ENCODE results near the gene PPDPF. TPM values are rescaled to one million over a fixed set of nuclear protein-coding genes. Genes with fewer than 3 reads are reported as not detected.

PPDPF gene
- total and polyA plus RNA-seq, 8 donors, result 155 to 662 (median 277) TPM

DNA sequence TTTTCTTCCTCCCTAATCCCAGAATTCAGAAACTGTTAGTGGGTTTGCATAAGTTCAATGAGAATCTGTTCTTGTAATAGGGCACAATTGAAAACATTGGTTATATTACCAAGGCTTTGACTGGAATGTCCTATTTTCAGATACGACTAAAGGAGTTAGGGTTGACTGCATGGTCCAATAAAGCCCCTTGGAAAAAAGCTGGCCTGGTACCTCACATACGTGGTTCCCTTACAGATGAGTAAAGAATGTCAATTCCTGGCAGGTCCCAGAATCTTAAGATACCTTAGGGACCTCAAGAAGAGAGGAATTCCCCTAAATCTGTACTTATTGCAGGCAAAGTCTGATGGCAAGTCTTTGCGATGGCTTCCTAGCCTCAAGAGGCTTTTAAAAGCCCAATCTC lies 4.6 kb downstream of the PPDPF start:
- Histone ChIP-seq H3K27me3 (peaks cover 0 to 5% of the 10 kb centered on the region in 2 donors), H3K4me1 (peaks cover 11 to 28% of the 10 kb centered on the region in 2 donors), H3K36me3 (peaks cover 0 to 19% of the 10 kb centered on the region in 2 donors), H3K27ac (no peak overlapping the region), H3K4me3 (no peak overlapping the region), H3K9me3 (peaks cover 0 to 9% of the 10 kb centered on the region in 2 donors)
- TF ChIP-seq, protein P1, sequence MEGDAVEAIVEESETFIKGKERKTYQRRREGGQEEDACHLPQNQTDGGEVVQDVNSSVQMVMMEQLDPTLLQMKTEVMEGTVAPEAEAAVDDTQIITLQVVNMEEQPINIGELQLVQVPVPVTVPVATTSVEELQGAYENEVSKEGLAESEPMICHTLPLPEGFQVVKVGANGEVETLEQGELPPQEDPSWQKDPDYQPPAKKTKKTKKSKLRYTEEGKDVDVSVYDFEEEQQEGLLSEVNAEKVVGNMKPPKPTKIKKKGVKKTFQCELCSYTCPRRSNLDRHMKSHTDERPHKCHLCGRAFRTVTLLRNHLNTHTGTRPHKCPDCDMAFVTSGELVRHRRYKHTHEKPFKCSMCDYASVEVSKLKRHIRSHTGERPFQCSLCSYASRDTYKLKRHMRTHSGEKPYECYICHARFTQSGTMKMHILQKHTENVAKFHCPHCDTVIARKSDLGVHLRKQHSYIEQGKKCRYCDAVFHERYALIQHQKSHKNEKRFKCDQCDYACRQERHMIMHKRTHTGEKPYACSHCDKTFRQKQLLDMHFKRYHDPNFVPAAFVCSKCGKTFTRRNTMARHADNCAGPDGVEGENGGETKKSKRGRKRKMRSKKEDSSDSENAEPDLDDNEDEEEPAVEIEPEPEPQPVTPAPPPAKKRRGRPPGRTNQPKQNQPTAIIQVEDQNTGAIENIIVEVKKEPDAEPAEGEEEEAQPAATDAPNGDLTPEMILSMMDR (IDR thresholded peaks at IDR 0.05), result no peak
- intact Hi-C loops (cut with DNase I), result no loop called here
- ATAC-seq (no peak), DNase-seq (no peak)

DNA sequence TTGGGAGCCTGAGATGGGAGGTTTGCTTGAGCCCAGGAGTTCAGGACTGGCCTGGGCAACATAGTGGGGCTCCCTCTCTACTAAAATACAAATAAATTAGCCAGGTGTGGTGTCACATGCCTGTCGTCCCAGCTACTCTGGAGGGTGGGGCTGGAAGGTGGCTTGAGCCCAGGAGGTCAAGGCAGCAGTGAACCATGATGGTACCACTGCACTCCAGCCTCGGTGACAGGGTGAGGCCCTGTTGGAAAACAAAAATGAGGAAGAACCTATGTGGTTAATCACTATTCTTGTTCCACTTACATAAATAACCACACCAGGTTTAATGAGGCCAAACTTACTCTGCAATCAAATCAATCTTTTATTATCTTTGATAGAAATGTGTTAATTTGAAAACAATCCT lies 5.4 kb downstream of the PPDPF start:
- TF ChIP-seq, protein P1 (IDR thresholded peaks at IDR 0.05), result no peak
- intact Hi-C loops (cut with DNase I), result no loop called here
- H3K27ac ChIP-seq, result no peak overlapping the region
- peaks cover 0 to 13% of the 10 kb centered on the region in 2 donors for H3K27me3 ChIP-seq
- no peak overlapping the region for H3K4me3 ChIP-seq
- DNase-seq (no peak), ATAC-seq (no peak)
- peaks cover 0 to 19% of the 10 kb centered on the region in 2 donors for H3K36me3 ChIP-seq
- peaks cover 11 to 27% of the 10 kb centered on the region in 2 donors for H3K4me1 ChIP-seq
- peaks cover 0 to 9% of the 10 kb centered on the region in 2 donors for H3K9me3 ChIP-seq

DNA sequence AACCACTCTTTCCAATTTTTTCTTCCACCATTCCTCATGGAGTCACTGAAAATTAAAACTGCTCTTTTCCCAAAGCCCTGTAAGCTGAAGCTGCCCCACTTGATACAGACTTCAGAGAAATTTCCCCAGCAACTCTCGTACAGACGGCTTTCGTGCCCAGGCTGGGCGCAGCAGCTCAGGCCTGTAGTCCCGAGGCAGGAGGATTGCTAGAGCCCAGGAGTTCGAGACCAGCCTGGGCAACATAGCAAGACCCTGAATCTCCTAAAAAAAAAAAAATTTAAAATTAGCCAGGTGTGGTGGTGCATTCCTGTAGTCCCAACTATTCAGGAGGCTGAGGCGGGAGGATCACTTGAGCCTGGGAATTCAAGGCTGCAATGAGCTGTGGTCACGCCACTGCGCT lies 6.6 kb downstream of the PPDPF start:
- TF ChIP-seq, protein P1 (IDR thresholded peaks at IDR 0.05), result no peak
- Histone ChIP-seq H3K36me3 (peaks cover 0 to 16% of the 10 kb centered on the region in 2 donors), H3K27ac (no peak overlapping the region), H3K27me3 (peaks cover 0 to 13% of the 10 kb centered on the region in 2 donors), H3K4me1 (peaks cover 4 to 15% of the 10 kb centered on the region in 2 donors), H3K9me3 (peaks cover 0 to 9% of the 10 kb centered on the region in 2 donors), H3K4me3 (no peak overlapping the region)
- intact Hi-C loops (cut with DNase I), result no loop called here
- DNase-seq, result peak in 1 of 4 donors; percentile 34
- ATAC-seq, result no peak

DNA sequence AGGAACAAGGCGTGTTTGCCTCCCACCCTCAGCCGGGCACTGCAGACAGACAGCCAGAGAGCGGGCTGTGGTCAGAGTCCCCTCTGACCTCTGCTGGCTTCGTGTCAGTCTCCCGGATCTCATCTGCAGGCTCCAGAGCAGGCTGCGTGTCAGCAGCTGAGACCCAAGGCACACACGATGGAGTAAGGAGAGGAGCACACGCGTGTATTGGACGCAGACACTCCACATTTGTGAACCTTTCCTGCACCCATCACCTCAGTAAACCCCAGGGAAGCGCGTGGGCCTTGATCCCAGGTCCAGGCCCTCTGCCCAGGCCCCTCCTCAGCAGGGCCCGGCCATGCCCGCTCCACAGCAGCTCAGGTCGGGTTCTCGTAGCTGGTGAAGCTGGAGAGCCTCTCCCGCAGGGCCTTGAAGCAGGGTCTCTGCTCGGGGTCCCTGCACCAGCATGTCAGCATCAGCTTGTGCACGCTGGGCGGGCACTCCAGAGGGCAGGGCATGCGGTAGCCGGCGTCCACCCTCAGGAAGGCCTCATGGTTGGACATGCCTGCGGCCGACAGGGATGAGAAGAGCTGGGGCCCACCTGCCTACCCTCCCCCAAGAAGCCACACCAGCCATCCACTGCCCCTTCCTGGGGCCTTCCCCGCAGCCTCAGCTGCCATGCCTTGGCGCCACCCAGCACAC lies 8.8 kb downstream of the PPDPF start:
- Histone ChIP-seq H3K27ac (no peak overlapping the region), H3K9me3 (no peaks in the 10 kb centered on the region), H3K27me3 (peaks cover 0 to 30% of the 10 kb centered on the region in 2 donors), H3K4me3 (no peak overlapping the region), H3K36me3 (no peaks in the 10 kb centered on the region), H3K4me1 (peaks cover 0 to 10% of the 10 kb centered on the region in 2 donors)
- TF ChIP-seq, protein P1 (IDR thresholded peaks at IDR 0.05), result no peak
- peak in 1 of 4 donors; percentile 69 for DNase-seq
- intact Hi-C loops (cut with DNase I), result no loop called here
- no peak for ATAC-seq

DNA sequence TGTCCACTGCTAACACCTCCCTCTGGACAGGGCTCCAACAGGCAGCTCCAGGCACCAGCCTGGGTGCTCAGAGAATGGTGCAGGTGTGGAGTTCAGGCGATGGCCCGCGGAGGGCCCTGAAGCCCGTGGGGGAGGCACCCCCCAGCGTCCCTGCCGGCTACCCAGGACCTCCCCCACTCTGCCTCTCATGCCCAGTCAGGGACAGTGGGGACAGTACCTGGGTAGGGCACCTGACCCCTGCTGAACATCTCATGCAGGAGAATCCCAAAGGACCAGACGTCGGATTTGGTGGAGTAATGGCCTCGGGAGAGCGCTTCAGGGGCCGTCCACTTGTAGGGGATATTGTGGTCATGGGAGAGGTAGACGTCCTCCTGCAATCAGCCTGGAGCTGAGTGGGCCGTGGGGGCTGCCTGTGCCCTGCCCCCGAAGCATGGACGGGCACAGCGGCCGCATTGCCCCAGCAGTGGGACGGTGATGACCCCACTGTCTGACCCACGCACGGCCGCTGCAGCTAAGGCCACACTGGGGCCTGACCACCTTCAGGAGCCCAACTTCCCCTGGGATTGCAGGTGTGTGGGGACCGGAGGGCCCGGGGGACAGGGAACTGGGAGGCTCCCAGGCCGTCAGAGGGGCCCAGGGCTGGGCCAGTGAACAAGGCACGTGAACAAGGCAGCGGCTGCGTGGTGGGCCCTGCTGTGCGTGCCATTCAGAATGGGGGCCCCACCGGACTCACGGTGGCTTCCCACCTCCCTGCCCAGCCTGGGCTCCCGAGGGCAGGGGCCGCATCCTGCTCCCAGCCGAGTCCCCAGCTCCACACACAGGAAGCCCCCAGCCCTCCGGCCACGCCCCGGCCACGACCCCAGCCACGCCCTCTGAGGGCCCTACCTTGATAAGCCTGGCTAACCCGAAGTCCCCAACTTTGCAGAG lies 9.6 kb downstream of the PPDPF start:
- Histone ChIP-seq H3K27me3 (peaks cover 0 to 38% of the 10 kb centered on the region in 2 donors), H3K9me3 (no peaks in the 10 kb centered on the region), H3K4me3 (no peak overlapping the region), H3K4me1 (peaks cover 0 to 10% of the 10 kb centered on the region in 2 donors), H3K36me3 (no peaks in the 10 kb centered on the region), H3K27ac (no peak overlapping the region)
- ATAC-seq, result no peak
- peak in 1 of 4 donors; percentile 72 for DNase-seq
- TF ChIP-seq, protein P1 (IDR thresholded peaks at IDR 0.05), result no peak
- intact Hi-C loops (cut with DNase I), result no loop called here
